Measurements from ENCODE around the gene THSD7A.

DNA sequence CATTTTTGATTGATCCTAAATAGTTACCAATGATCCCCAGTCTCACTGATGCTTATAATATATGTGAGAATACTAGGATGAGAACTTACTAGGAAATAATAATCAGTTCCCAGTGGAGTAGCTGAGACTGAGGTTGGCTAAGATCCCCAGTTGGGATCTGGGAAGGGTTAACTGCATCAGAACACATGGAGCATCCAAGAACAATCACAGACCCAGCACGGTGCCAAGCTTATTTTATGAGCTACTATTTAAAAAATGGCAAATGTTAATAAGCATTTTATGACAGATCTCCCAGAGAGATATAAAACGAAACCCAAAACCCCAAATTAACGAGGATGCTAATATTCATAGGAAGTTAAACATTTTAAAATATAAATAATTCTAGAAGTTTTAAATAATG is 379.5 kb downstream of the THSD7A start:
- TF ChIP-seq POLR2AphosphoS5 (IDR thresholded peaks at IDR 0.05; ENCODE audit: borderline replicate concordance, low read depth, low read length) (no peak), EZH2 (IDR thresholded peaks at IDR 0.05) (no peak)

Data from SK-N-MC (cell line).